Measurements from ENCODE around the gene GH2. TPM values are rescaled to one million over a fixed set of nuclear protein-coding genes. Genes with fewer than 3 reads are reported as not detected.

Gene GH2
- total RNA-seq, 4 donors from 2014 or later = not detected

DNA sequence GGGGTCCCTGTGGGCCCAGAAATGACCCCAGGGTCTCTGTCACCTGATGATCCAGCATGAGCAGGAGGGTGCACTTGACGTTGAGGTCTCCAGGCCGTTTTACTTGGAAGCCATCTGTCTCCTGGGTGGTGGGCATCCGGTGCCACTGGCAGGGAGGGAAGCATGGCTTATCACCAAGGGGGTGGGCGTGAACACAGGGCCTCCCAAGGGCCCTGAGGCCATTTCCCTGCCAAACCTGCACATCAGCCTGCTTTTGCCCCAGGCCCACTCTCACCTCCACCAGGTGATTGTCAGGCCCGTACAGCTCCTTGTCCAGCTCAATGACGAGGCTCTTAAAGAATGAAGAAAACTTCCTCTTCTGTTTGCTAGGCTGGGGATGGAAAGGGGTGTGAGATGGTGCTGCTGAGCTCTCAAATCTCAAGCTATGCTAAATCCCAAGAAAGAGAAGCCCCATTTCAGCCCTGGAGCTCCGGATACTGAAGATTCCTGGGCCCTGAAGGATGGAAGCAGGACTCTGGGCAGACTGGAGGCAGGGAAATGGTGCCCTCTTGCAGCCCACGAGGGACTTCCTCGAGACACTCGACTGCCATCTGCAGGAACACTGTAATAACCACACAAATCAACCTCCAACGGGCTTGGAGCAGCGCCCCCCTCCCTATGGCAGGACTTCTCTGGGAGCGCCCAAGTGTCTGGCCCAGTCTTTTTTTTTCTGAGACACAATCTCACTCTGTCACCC, 47.1 kb downstream of the GH2 start:
- in situ Hi-C loops (cut with MboI; ENCODE audit: low sequenced_read_pairs in 4 of 4) = loop anchor here in 2 of 4 donors (25.0 kb wide), 2 partner anchors 397 to 678 kb away; partner anchors contain the start of genes CEP95 (in 1 of the 2), CYB561 (in 1 of the 2) and DDX5 (in 1 of the 2)
- DNase-seq (peak in 1 of 2 donors; percentile 80), ATAC-seq (peak; percentile 18 to 62)
- H3K4me3 ChIP-seq = no peak overlapping the region
- intact Hi-C loops (cut with DNase I; ENCODE audit: low total_unique reads) = no loop called here
- H3K27ac ChIP-seq = peak overlapping the region; percentile 35 to 99 (median 56)
- no peaks in the 10 kb centered on the region for H3K9me3 ChIP-seq
- TF ChIP-seq, protein P1, sequence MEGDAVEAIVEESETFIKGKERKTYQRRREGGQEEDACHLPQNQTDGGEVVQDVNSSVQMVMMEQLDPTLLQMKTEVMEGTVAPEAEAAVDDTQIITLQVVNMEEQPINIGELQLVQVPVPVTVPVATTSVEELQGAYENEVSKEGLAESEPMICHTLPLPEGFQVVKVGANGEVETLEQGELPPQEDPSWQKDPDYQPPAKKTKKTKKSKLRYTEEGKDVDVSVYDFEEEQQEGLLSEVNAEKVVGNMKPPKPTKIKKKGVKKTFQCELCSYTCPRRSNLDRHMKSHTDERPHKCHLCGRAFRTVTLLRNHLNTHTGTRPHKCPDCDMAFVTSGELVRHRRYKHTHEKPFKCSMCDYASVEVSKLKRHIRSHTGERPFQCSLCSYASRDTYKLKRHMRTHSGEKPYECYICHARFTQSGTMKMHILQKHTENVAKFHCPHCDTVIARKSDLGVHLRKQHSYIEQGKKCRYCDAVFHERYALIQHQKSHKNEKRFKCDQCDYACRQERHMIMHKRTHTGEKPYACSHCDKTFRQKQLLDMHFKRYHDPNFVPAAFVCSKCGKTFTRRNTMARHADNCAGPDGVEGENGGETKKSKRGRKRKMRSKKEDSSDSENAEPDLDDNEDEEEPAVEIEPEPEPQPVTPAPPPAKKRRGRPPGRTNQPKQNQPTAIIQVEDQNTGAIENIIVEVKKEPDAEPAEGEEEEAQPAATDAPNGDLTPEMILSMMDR (IDR thresholded peaks at IDR 0.05 in 4 of 5, conservative IDR thresholded peaks at IDR 0.05 in 1 of 5) = peak in 4 of 5 experiments; percentile 31 to 52 (median 36)
- TF ChIP-seq POLR2A (IDR thresholded peaks at IDR 0.05) = no peak
- H3K4me1 ChIP-seq = peaks cover 42 to 56% of the 10 kb centered on the region in 2 donors
- no peaks in the 10 kb centered on the region for H3K27me3 ChIP-seq
- H3K36me3 ChIP-seq = peaks cover 0 to 72% of the 10 kb centered on the region in 2 donors

DNA sequence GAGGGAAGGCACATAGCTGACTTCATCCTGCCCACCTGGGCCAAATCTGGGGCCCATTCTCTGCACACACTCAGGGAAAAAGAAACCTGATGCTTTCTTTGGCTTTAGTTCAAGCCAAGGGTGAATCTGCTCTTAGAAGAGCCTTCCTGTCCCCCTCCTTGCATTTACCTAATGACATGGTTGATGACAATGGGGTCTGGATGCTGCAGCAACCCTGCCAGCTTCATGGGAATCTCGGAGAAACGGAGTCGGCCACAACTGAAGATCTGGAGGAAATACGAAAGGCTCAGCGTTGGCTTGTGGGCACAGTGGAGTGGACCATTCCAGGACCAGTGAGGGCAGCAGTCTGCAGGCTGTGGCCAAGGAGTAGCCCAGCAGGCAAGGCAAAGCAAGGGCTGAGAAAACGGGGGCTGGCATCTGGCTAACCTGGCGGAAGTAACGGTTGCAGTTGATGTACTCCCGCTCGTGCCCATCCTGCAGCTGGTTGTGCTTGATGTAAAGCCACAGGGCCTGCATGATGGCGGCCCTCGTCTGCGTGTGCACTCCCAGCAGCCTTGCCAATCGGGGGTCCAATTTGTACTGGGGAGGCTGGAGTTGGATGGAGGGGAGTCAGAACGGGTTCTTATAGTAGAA, 47.9 kb downstream of the GH2 start:
- H3K4me1 ChIP-seq = peaks cover 42 to 53% of the 10 kb centered on the region in 2 donors
- no peaks in the 10 kb centered on the region for H3K27me3 ChIP-seq
- H3K27ac ChIP-seq = peak overlapping the region in 3 of 4 donors; percentile 22 to 99 (median 47)
- H3K4me3 ChIP-seq = no peak overlapping the region
- no peak for DNase-seq
- TF ChIP-seq, protein P1 (IDR thresholded peaks at IDR 0.05 in 4 of 5, conservative IDR thresholded peaks at IDR 0.05 in 1 of 5) = no peak
- TF ChIP-seq POLR2A (IDR thresholded peaks at IDR 0.05) = no peak
- ATAC-seq = no peak
- H3K36me3 ChIP-seq = peaks cover 0 to 79% of the 10 kb centered on the region in 2 donors
- intact Hi-C loops (cut with DNase I; ENCODE audit: low total_unique reads) (no loop called here), in situ Hi-C loops (cut with MboI; ENCODE audit: low sequenced_read_pairs in 4 of 4) (loop anchor here in 2 of 4 donors (25.0 kb wide), 2 partner anchors 397 to 678 kb away; partner anchors contain the start of genes CEP95 (in 1 of the 2), CYB561 (in 1 of the 2) and DDX5 (in 1 of the 2))
- H3K9me3 ChIP-seq = no peaks in the 10 kb centered on the region

DNA sequence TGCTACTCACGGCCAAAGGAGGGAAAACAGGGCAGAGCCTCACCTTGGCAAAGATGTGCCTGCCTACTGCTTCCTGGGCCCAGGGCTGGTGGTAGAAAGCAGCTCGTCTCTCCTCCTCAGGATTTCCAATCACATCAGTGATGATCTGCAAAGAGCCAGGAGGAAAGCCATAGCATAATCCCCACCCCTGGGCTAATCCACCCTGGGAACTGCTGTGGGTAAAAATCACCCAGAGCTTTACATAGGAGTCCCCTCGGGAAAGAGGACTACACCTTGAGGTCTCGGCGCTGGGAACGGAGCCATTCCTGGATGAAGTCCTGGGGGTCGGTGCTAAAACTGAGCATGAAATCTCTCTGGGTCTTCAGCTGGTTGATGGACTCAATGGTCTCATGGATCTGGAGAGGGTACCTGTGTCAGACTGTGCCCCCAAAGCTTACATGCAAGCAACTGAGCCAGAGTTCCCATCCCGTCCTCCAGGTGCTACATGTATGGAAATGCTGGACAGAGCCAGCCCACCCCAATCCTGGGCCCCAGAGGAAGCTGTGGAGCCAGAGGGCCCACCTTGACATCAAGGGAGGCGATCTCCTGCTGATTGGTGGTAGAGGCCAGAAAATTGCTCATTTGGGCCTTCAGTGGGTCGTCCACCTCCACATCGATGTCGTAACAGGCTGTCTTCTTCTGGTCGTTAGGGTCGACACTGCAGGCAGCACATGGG, 48.6 kb downstream of the GH2 start:
- Histone ChIP-seq H3K4me3 (no peak overlapping the region), H3K9me3 (no peaks in the 10 kb centered on the region), H3K27me3 (no peaks in the 10 kb centered on the region), H3K4me1 (peaks cover 43 to 53% of the 10 kb centered on the region in 2 donors), H3K36me3 (peaks cover 0 to 79% of the 10 kb centered on the region in 2 donors), H3K27ac (peak overlapping the region in 3 of 4 donors; percentile 22 to 99 (median 47))
- in situ Hi-C loops (cut with MboI; ENCODE audit: low sequenced_read_pairs in 4 of 4) (loop anchor here in 2 of 4 donors (25.0 kb wide), 2 partner anchors 396 to 679 kb away; partner anchors contain the start of genes CEP95 (in 1 of the 2), CYB561 (in 1 of the 2) and DDX5 (in 1 of the 2)), intact Hi-C loops (cut with DNase I; ENCODE audit: low total_unique reads) (no loop called here)
- no peak for DNase-seq
- ATAC-seq = no peak
- no peak for TF ChIP-seq POLR2A (IDR thresholded peaks at IDR 0.05)
- TF ChIP-seq, protein P1 (IDR thresholded peaks at IDR 0.05 in 4 of 5, conservative IDR thresholded peaks at IDR 0.05 in 1 of 5) = no peak

- peaks cover 41 to 49% of the 10 kb centered on the region in 2 donors for H3K4me1 ChIP-seq
- H3K4me3 ChIP-seq = no peak overlapping the region
- ATAC-seq (no peak), DNase-seq (no peak)
- in situ Hi-C loops (cut with MboI; ENCODE audit: low sequenced_read_pairs in 4 of 4) (loop anchor here in 2 of 4 donors (25.0 kb wide), 2 partner anchors 395 to 680 kb away; partner anchors contain the start of genes CEP95 (in 1 of the 2), CYB561 (in 1 of the 2) and DDX5 (in 1 of the 2)), intact Hi-C loops (cut with DNase I; ENCODE audit: low total_unique reads) (no loop called here)
- TF ChIP-seq, protein P1 (IDR thresholded peaks at IDR 0.05 in 4 of 5, conservative IDR thresholded peaks at IDR 0.05 in 1 of 5) = no peak
- no peak for TF ChIP-seq POLR2A (IDR thresholded peaks at IDR 0.05)
- H3K36me3 ChIP-seq = peaks cover 0 to 79% of the 10 kb centered on the region in 2 donors
- no peaks in the 10 kb centered on the region for H3K27me3 ChIP-seq
- H3K27ac ChIP-seq = no peak overlapping the region
- H3K9me3 ChIP-seq = no peaks in the 10 kb centered on the region
These were observed 49.3 kb downstream of the GH2 start for GRCh38 chr17:63832455-63832854.
